NCI-H1930 (cell line): ENCODE results near the gene PIGK.
"Not testable (repeated sequence)": the region's sequence is repeated elsewhere in the genome, so short reads cannot be mapped to it uniquely, and the experiment has no call there.

ENCODE experiments used
- DNase-seq, 2 experiments: peaks; one replicate each; lab custom pipeline; 2025; lab: John Stamatoyannopoulos, UW

PIGK gene

GRCh38 chr1:77193951-77194350 lies 25.3 kb downstream of the PIGK start:
- no peak for DNase-seq

- DNase-seq: no peak
These were observed 30.5 kb downstream of the PIGK start for GRCh38 chr1:77188770-77189169.

GRCh38 chr1:77186907-77187306 lies 32.3 kb downstream of the PIGK start:
- DNase-seq: not testable (repeated sequence)

GRCh38 chr1:77182083-77182482 lies 37.1 kb downstream of the PIGK start:
- DNase-seq: no peak

GRCh38 chr1:77179632-77180031 lies 39.6 kb downstream of the PIGK start:
- no peak for DNase-seq

GRCh38 chr1:77175230-77175844 lies 43.9 kb downstream of the PIGK start:
- peak in 1 of 2 experiments; percentile 3 for DNase-seq

- no peak for DNase-seq
These were observed 48.5 kb downstream of the PIGK start for GRCh38 chr1:77170687-77171086.

- DNase-seq: no peak
These were observed 50.9 kb downstream of the PIGK start for GRCh38 chr1:77168358-77168757.

GRCh38 chr1:77164434-77164944 lies 54.7 kb downstream of the PIGK start:
- DNase-seq: no peak

- not testable (repeated sequence) for DNase-seq
These were observed 59.5 kb downstream of the PIGK start for GRCh38 chr1:77159706-77160105.

GRCh38 chr1:77156214-77156613 lies 63.0 kb downstream of the PIGK start:
- no peak for DNase-seq

GRCh38 chr1:77146270-77146669 lies 73.0 kb downstream of the PIGK start:
- DNase-seq: no peak

GRCh38 chr1:77143529-77144121 lies 75.6 kb downstream of the PIGK start:
- DNase-seq: no peak

GRCh38 chr1:77139389-77139788 lies 79.8 kb downstream of the PIGK start:
- no peak for DNase-seq

GRCh38 chr1:77134359-77134758 lies 84.9 kb downstream of the PIGK start:
- DNase-seq: no peak

GRCh38 chr1:77133731-77134358 lies 85.4 kb downstream of the PIGK start:
- no peak for DNase-seq

GRCh38 chr1:77126307-77126706 lies 92.9 kb downstream of the PIGK start:
- peak; percentile 16 to 42 for DNase-seq

GRCh38 chr1:77121503-77121902 lies 97.7 kb downstream of the PIGK start:
- no peak for DNase-seq

GRCh38 chr1:77120950-77121349 lies 98.3 kb downstream of the PIGK start:
- DNase-seq: no peak

- no peak for DNase-seq
These were observed 100.5 kb downstream of the PIGK start for GRCh38 chr1:77118712-77119111.

GRCh38 chr1:77104672-77105071 lies 114.6 kb downstream of the PIGK start:
- no peak for DNase-seq

- no peak for DNase-seq
These were observed 115.7 kb downstream of the PIGK start for GRCh38 chr1:77103486-77103885.

- no peak for DNase-seq
These were observed 118.4 kb downstream of the PIGK start for GRCh38 chr1:77100875-77101274.
